Measurements from ENCODE around the gene CASZ1. TPM values are rescaled to one million over a fixed set of nuclear protein-coding genes. Genes with fewer than 3 reads are reported as not detected.

CASZ1 gene
- total RNA-seq, 2 donors from 2014 or later: 44.3 to 50.3 TPM

DNA sequence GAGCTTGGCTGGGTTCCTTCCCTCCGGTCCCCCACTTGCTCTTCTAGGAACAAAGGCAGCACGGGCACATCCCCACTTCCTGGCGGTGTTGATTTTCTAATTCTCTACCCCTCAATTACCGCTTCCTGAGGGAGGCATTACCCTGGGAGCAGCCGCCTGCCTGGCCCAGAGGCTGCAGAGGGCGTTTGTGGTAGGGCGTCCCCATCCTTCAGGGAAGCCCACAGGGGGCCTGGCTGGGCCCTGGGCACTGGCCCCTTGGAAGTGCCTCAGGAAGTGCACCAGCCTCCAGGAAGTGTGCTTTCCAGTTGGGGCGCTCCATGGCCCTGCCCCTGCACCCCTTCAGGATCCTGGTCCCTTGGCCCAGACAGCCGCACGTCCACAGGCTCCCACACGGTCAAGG, 42.1 kb upstream of the CASZ1 start:
- no peaks in the 10 kb centered on the region for H3K36me3 ChIP-seq
- no peak for DNase-seq (ENCODE audit: low spot score)
- H3K9me3 ChIP-seq: peaks cover 0 to 4% of the 10 kb centered on the region in 2 donors
- H3K27ac ChIP-seq: no peak overlapping the region
- TF ChIP-seq, protein P1, sequence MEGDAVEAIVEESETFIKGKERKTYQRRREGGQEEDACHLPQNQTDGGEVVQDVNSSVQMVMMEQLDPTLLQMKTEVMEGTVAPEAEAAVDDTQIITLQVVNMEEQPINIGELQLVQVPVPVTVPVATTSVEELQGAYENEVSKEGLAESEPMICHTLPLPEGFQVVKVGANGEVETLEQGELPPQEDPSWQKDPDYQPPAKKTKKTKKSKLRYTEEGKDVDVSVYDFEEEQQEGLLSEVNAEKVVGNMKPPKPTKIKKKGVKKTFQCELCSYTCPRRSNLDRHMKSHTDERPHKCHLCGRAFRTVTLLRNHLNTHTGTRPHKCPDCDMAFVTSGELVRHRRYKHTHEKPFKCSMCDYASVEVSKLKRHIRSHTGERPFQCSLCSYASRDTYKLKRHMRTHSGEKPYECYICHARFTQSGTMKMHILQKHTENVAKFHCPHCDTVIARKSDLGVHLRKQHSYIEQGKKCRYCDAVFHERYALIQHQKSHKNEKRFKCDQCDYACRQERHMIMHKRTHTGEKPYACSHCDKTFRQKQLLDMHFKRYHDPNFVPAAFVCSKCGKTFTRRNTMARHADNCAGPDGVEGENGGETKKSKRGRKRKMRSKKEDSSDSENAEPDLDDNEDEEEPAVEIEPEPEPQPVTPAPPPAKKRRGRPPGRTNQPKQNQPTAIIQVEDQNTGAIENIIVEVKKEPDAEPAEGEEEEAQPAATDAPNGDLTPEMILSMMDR (IDR thresholded peaks at IDR 0.05): no peak
- H3K27me3 ChIP-seq: peaks cover 0 to 12% of the 10 kb centered on the region in 2 donors
- peaks cover 0 to 7% of the 10 kb centered on the region in 2 donors for H3K4me1 ChIP-seq
- no peak overlapping the region for H3K4me3 ChIP-seq

DNA sequence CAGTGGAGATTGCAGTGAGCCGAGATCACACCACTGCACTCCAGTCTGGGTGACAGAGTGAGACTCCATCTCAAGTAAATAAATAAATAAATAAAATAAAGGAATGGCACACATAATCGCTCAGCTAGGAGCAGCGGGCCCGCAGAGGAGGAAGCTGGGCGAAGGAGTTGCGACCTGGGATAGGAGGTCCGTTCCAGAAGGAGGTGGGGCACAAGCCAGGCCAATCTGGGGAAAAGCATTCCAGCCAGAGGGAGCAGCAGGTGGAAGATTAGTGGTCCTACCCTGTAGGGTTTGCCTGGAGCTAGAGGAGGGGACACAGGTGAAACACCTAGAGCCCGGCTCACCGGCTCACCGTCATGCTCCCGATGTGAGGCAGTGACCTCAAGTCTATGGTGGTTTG, 40.3 kb upstream of the CASZ1 start:
- DNase-seq (ENCODE audit: low spot score): no peak
- peaks cover 0 to 12% of the 10 kb centered on the region in 2 donors for H3K27me3 ChIP-seq

DNA sequence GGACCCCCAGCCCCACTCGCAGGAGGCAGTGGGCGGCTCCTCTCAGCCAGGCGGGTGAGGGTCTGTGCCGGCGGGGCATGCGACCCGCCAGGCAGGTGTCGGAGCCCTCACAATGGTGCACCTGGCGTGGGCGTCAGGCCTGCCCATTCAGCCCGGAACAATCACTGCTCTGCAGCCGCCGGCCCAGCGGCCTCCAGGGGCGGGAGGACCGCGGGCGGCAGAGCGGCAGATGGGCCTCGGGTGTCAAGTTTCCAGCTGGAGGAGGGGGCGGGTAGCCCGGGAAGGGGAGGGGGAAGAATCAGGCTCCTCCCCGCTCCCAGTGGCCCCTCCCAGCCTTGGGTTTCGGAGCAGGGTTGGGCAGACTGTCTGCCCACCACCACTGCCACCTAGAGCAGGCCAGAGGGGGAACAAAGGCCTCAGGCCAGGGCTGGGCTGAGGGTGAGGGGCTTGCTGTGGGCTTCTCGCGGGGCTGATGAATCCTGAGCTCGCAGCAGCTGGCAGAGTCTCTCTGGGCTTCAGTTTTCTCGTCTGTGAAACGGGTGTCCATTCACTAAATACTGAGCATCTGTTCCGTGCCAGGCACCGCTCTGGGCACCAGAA, 39.5 kb upstream of the CASZ1 start:
- Histone ChIP-seq H3K36me3 (no peaks in the 10 kb centered on the region), H3K9me3 (no peaks in the 10 kb centered on the region), H3K27ac (no peak overlapping the region), H3K4me3 (no peak overlapping the region), H3K4me1 (peaks cover 0 to 7% of the 10 kb centered on the region in 2 donors), H3K27me3 (peaks cover 0 to 12% of the 10 kb centered on the region in 2 donors)
- DNase-seq (ENCODE audit: low spot score): no peak
- TF ChIP-seq, protein P1 (IDR thresholded peaks at IDR 0.05): no peak

More for the DNA sequence above, 40.3 kb upstream of the CASZ1 start:
- Histone ChIP-seq H3K27ac (no peak overlapping the region), H3K9me3 (no peaks in the 10 kb centered on the region), H3K4me1 (peaks cover 0 to 7% of the 10 kb centered on the region in 2 donors), H3K36me3 (no peaks in the 10 kb centered on the region), H3K4me3 (no peak overlapping the region)
- TF ChIP-seq, protein P1 (IDR thresholded peaks at IDR 0.05): no peak

DNA sequence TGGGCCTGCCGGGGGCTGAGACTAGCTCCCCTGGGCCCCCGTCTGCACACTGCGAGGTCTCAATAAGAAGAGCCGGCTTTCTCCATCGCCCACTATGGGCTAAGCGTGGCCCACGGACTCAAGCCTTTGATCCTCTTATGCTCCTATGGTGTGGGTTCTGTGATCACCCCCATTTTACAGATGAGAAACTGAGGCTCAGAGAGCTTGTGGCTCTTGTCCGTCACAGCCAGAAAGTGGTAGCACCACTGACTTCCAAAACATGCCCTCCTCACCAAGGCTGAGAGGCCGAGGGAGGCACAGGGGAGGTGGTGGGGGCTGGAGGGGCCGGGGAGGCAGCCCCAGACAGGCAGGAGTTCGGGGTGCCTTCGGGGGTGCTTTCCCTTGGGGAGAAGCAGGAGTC, 39.0 kb upstream of the CASZ1 start:
- no peak overlapping the region for H3K4me3 ChIP-seq
- no peak for DNase-seq (ENCODE audit: low spot score)
- no peaks in the 10 kb centered on the region for H3K9me3 ChIP-seq
- no peaks in the 10 kb centered on the region for H3K36me3 ChIP-seq
- peaks cover 0 to 7% of the 10 kb centered on the region in 2 donors for H3K4me1 ChIP-seq
- TF ChIP-seq, protein P1 (IDR thresholded peaks at IDR 0.05): no peak
- peaks cover 0 to 12% of the 10 kb centered on the region in 2 donors for H3K27me3 ChIP-seq
- no peak overlapping the region for H3K27ac ChIP-seq

DNA sequence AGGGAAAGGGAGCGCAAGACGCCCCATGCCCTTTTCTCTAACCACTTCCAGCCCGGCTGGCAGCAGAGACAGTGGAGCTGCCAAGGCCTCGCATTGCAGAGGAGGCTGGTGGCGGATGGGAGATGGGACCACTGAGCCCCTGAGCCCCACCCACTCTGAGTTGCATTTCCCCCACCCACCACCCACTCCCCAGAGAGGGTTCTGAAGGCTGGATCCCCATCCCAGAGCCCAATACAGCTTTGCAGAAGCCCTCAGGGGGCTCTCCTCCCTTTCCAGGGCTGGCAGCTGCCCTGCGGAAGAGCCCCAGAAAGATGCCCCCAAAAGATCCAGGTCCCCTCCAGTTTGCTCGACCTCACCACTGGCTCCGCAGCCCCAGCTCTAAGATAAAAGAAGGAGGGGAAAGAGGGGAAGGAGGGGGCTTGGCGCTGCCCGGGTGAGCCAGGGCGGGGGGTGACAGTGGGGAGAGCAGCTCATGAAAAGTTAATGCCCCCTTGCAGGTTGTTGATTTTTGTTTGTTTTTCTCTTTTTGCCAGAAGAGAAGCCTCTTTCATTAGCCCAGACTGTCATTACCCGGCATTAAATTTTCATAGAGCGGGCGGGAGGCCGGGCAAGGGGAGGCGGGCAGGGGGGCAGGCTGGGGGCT, 38.4 kb upstream of the CASZ1 start:
- TF ChIP-seq, protein P1 (IDR thresholded peaks at IDR 0.05): no peak
- Histone ChIP-seq H3K27me3 (peaks cover 0 to 12% of the 10 kb centered on the region in 2 donors), H3K4me1 (peaks cover 0 to 7% of the 10 kb centered on the region in 2 donors)

More for the DNA sequence above, 38.4 kb upstream of the CASZ1 start:
- no peaks in the 10 kb centered on the region for H3K36me3 ChIP-seq
- DNase-seq (ENCODE audit: low spot score): no peak
- H3K9me3 ChIP-seq: no peaks in the 10 kb centered on the region
- H3K27ac ChIP-seq: no peak overlapping the region
- H3K4me3 ChIP-seq: no peak overlapping the region
